Endodermal cell (in vitro differentiated cells): ENCODE measurements around the gene ABLIM2. TPM values are rescaled to one million over a fixed set of nuclear protein-coding genes. Genes with fewer than 3 reads are reported as not detected.

Source experiments
- DNase-seq: peaks from one replicate; pipeline ENCODE4 v3.0.0-alpha.2; 2017
- H3K27ac ChIP-seq: 2 replicates; pipeline ENCODE4 v1.5.1; 2013; ENCODE audit warnings: mild to moderate bottlenecking, low read depth, low read length, moderate library complexity
- H3K27me3 ChIP-seq: 2 replicates; pipeline ENCODE4 v1.6.1; 2013; ENCODE audit warnings: mild to moderate bottlenecking, low read length, moderate library complexity; ENCODE audit not compliant: insufficient read depth, control insufficient read depth, poor library complexity, severe bottlenecking
- H3K36me3 ChIP-seq: 2 replicates; pipeline ENCODE4 v1.7.0; 2013; ENCODE audit warnings: mild to moderate bottlenecking, low read length, moderate library complexity; ENCODE audit not compliant: control insufficient read depth, insufficient read depth
- H3K4me1 ChIP-seq: one replicate; pipeline ENCODE4 v1.7.0; 2013; ENCODE audit warnings: low read length; ENCODE audit not compliant: control insufficient read depth, insufficient read depth
- H3K4me3 ChIP-seq: 2 replicates; pipeline ENCODE4 v1.5.1; 2013; ENCODE audit warnings: mild to moderate bottlenecking, low read length, moderate library complexity
- H3K9ac ChIP-seq: 2 replicates; pipeline ENCODE4 v1.6.1; 2013; ENCODE audit warnings: mild to moderate bottlenecking, low read length, moderate library complexity; ENCODE audit not compliant: poor library complexity, severe bottlenecking; ENCODE audit errors: extremely low read depth
- H3K9me3 ChIP-seq: 2 replicates; pipeline ENCODE4 v1.6.1; 2013; ENCODE audit warnings: mild to moderate bottlenecking, low read length, moderate library complexity; ENCODE audit not compliant: control insufficient read depth
- H3K27ac Mint-ChIP-seq: 2 replicates; pipeline ENCODE4 v1.8.0; 2020; ENCODE audit warnings: mixed read lengths
- H3K27me3 Mint-ChIP-seq: 2 replicates; pipeline ENCODE4 v1.8.0; 2021; ENCODE audit warnings: mild to moderate bottlenecking, mixed read lengths; ENCODE audit not compliant: insufficient read depth
- H3K36me3 Mint-ChIP-seq: 2 replicates; pipeline ENCODE4 v1.8.0; 2020; ENCODE audit warnings: low read depth, mixed read lengths
- H3K4me1 Mint-ChIP-seq: 2 replicates; pipeline ENCODE4 v1.8.0; 2020; ENCODE audit warnings: mixed read lengths
- H3K4me3 Mint-ChIP-seq: 2 replicates; pipeline ENCODE4 v1.8.0; 2020; ENCODE audit warnings: mild to moderate bottlenecking, moderate library complexity, mixed read lengths
- H3K9me3 Mint-ChIP-seq: 2 replicates; pipeline ENCODE4 v1.8.0; 2020; ENCODE audit warnings: mild to moderate bottlenecking, mixed read lengths
- WGBS, 2 experiments: methylation state at CpG; one replicate each; pipeline versions ENCODE4 v1.1.5 to v1.1.7; 2013; ENCODE audit warnings: missing lambda C conversion rate in 2 of 2, mixed read lengths in 1 of 2; ENCODE audit not compliant: insufficient coverage in 1 of 2, insufficient read length in 1 of 2; 5-methylcytosine and 5-hydroxymethylcytosine counted together
- total RNA-seq, 2 donors: library from RNA; stranded (reverse); fragmentation: NEBNext Ultra II Directional in 1 of 2; extraction: Animal tissue kit (Norgen Biotek cat#: 25700) in 1 of 2; gene quantifications; 2 replicates in 1 of 2; 3 replicates in 1 of 2; pipeline ENCODE4 v1.2.1, GENCODE V29; 2021
- TF ChIP-seq, protein P1 (sequence below): fragments of 200-600 bp; sonication (generic); conservative IDR thresholded peaks from 2 replicates; pipeline ENCODE4 v1.5.0; 2021; ENCODE audit warnings: antibody characterized with exemption, mild to moderate bottlenecking

The ABLIM2 gene
- total RNA-seq, 2 donors from 2014 or later: 0.35 to 1.6 TPM

DNA sequence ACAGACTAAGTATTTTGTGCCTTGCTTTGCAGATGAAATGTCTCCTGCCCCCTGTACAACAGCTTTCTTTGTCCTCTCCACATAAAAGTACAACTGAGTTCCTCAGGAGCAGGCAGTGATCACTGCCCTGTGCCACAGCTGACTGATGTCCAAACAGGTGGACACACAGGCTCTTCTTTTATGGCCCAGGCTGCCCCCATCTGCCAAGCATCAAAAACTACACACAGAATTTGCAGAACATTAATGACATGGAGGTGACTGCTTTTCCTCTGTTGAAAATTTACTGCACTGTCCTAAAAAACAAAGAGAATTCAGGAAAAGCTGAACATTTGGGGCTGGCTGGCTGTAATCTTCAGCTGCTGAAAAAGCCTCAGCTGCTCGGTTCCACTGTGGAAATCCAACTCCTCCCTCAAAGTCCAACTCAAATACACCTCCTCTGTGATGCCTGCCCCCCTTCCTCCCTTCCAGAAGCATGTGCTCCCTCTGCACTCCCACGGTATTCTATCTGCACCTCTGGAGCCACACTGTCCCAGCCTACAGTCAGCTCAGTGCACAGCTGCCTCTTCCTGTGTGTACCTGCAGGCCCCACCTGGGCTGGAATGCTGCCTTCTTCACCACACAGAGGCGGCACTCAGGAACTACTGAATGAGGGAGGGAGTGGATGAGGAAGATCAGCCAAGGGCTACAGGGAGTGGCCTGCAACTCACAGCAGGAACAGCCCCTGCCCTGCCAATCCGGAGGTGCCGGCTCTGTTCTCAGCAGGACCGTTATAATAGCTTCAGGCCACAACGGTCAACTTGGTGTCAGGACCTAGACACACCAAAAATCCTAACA, 229.3 kb downstream of the ABLIM2 start:
- WGBS, 2 experiments: 16 to 36% methylated on average over 4 to 7 of the region's 7 CpGs
- Mint-ChIP-seq H3K9me3 (peaks cover 14% of the 10 kb centered on the region), H3K4me1 (peaks cover 19% of the 10 kb centered on the region), H3K27me3 (no peaks in the 10 kb centered on the region), H3K27ac (peak overlapping the region; percentile 32), H3K36me3 (peaks cover 30% of the 10 kb centered on the region), H3K4me3 (no peak overlapping the region)
- TF ChIP-seq, protein P1, sequence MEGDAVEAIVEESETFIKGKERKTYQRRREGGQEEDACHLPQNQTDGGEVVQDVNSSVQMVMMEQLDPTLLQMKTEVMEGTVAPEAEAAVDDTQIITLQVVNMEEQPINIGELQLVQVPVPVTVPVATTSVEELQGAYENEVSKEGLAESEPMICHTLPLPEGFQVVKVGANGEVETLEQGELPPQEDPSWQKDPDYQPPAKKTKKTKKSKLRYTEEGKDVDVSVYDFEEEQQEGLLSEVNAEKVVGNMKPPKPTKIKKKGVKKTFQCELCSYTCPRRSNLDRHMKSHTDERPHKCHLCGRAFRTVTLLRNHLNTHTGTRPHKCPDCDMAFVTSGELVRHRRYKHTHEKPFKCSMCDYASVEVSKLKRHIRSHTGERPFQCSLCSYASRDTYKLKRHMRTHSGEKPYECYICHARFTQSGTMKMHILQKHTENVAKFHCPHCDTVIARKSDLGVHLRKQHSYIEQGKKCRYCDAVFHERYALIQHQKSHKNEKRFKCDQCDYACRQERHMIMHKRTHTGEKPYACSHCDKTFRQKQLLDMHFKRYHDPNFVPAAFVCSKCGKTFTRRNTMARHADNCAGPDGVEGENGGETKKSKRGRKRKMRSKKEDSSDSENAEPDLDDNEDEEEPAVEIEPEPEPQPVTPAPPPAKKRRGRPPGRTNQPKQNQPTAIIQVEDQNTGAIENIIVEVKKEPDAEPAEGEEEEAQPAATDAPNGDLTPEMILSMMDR: peak; percentile 37
- H3K36me3 ChIP-seq: peaks cover 11% of the 10 kb centered on the region
- no peak overlapping the region for H3K4me3 ChIP-seq
- H3K4me1 ChIP-seq: no peaks in the 10 kb centered on the region
- H3K9ac ChIP-seq: no peak overlapping the region
- no peak overlapping the region for H3K27ac ChIP-seq
- peaks cover 14% of the 10 kb centered on the region for H3K9me3 ChIP-seq
- no peaks in the 10 kb centered on the region for H3K27me3 ChIP-seq
- DNase-seq: peak; percentile 81

DNA sequence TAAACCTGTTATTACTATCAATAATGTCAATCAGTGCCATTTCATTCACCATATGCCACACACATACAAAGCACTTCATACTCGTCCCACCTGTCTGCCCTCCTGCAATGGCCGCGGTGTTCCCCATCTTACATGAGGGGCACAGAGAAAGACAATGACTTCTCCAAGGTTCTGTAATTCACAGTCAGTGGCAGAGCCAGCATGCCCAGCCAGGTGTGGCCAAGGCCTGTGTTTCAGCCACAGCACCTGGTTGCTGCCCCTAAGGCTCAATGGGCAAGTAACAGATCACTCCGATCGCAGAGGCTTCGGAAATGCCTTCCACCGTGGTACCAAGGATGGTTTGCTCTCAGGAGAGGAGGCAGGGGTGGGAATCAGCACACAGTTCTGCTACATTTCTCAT, 229.9 kb downstream of the ABLIM2 start:
- peaks cover 28% of the 10 kb centered on the region for H3K36me3 Mint-ChIP-seq
- no peaks in the 10 kb centered on the region for H3K27me3 Mint-ChIP-seq
- H3K27ac Mint-ChIP-seq: no peak overlapping the region
- H3K4me3 ChIP-seq: no peak overlapping the region
- no peak overlapping the region for H3K27ac ChIP-seq
- H3K27me3 ChIP-seq: no peaks in the 10 kb centered on the region
- WGBS, 2 experiments: 90 to 94% methylated on average over 3 to 7 of the region's 7 CpGs
- H3K9me3 Mint-ChIP-seq: peaks cover 14% of the 10 kb centered on the region
- no peak overlapping the region for H3K4me3 Mint-ChIP-seq
- H3K9me3 ChIP-seq: peaks cover 18% of the 10 kb centered on the region
- DNase-seq: no peak
- H3K9ac ChIP-seq: no peak overlapping the region
- TF ChIP-seq, protein P1: no peak
- H3K36me3 ChIP-seq: peaks cover 9% of the 10 kb centered on the region
- H3K4me1 Mint-ChIP-seq: peaks cover 19% of the 10 kb centered on the region
- H3K4me1 ChIP-seq: no peaks in the 10 kb centered on the region

DNA sequence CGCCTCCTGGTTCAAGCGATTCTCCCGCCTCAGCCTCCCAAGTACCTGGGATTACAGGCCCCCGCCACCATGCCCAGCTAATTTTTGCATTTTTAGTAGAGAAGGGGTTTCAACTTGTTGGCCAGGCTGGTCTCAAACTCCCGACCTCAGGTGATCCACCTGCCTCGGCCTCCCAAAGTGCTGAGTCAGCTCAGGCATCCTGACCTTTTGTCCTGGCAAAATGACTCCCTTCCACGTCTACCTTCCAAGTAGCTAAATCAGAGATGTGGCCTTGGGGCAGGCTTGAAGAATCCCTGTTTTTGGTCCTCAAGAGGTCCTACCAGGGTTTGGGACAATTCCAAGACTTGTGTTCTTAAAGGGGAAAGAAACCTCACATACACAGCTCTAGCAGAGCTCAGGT, 231.8 kb downstream of the ABLIM2 start:
- no peak overlapping the region for H3K4me3 ChIP-seq
- no peak overlapping the region for H3K27ac Mint-ChIP-seq
- peaks cover 9% of the 10 kb centered on the region for H3K36me3 ChIP-seq
- H3K36me3 Mint-ChIP-seq: peaks cover 19% of the 10 kb centered on the region
- no peak overlapping the region for H3K4me3 Mint-ChIP-seq
- DNase-seq: no peak
- no peaks in the 10 kb centered on the region for H3K4me1 ChIP-seq
- H3K9me3 Mint-ChIP-seq: peaks cover 14% of the 10 kb centered on the region
- no peaks in the 10 kb centered on the region for H3K27me3 Mint-ChIP-seq
- 92 to 94% methylated on average over 3 to 7 of the region's 7 CpGs for WGBS, 2 experiments
- peaks cover 18% of the 10 kb centered on the region for H3K9me3 ChIP-seq
- no peak overlapping the region for H3K27ac ChIP-seq
- no peaks in the 10 kb centered on the region for H3K27me3 ChIP-seq
- peaks cover 19% of the 10 kb centered on the region for H3K4me1 Mint-ChIP-seq
- no peak overlapping the region for H3K9ac ChIP-seq
- TF ChIP-seq, protein P1: no peak
